Left ventricle myocardium inferior (tissue), 1 donor: Measurements from ENCODE around the gene CDX4. TPM values are rescaled to one million over a fixed set of nuclear protein-coding genes. Genes with fewer than 3 reads are reported as not detected.
"Not testable (repeated sequence)": the region's sequence is repeated elsewhere in the genome, so short reads cannot be mapped to it uniquely, and the experiment has no call there.

Experiments
- DNase-seq: peaks from one replicate; pipeline ENCODE4 v3.0.0-alpha.2; 2020
- H3K27ac ChIP-seq: fragments of 200-600 bp; replicated peaks from 2 replicates; pipeline ENCODE4 v1.8.0; 2021
- H3K27me3 ChIP-seq: fragments of 200-600 bp; 2 replicates; pipeline ENCODE4 v1.8.0; 2021; ENCODE audit warnings: low read depth
- H3K36me3 ChIP-seq: fragments of 200-600 bp; 2 replicates; pipeline ENCODE4 v1.8.0; 2021
- H3K4me1 ChIP-seq: fragments of 200-600 bp; 2 replicates; pipeline ENCODE4 v1.8.0; 2021
- H3K4me3 ChIP-seq: fragments of 200-600 bp; 2 replicates; pipeline ENCODE4 v1.8.0; 2021; ENCODE audit warnings: mild to moderate bottlenecking, moderate library complexity
- H3K9me3 ChIP-seq: fragments of 200-600 bp; replicated peaks from 2 replicates; pipeline ENCODE4 v1.8.0; 2021
- CTCF ChIP-seq: fragments of 200-600 bp; IDR thresholded peaks from 2 replicates; pipeline ENCODE4 v1.8.0; 2021; ENCODE audit warnings: antibody characterized with exemption, mild to moderate bottlenecking, borderline replicate concordance
- intact Hi-C: fragments of 100-400 bp; cut with micrococcal nuclease; formaldehyde crosslinking; loops from one replicate; pipeline ENCODE4 v1.11.0; 2022
- total RNA-seq: library from RNA; stranded (reverse); fragmentation: NEBNext Ultra II Directional; extraction: Animal tissue kit (Norgen Biotek cat#: 25700); gene quantifications from one replicate; pipeline ENCODE4 v1.2.1, GENCODE V29; 2021
- donor health status: DM: no; HTN: yes; CAD: no; lungs with severe emphysema.

Gene CDX4
- total RNA-seq, 1 donor from 2014 or later = not detected

GRCh38 chrX:73478961-73479360 lies 32.1 kb downstream of the CDX4 start:
- Histone ChIP-seq H3K4me3 (no peak overlapping the region), H3K4me1 (no peaks in the 10 kb centered on the region), H3K27ac (no peak overlapping the region), H3K27me3 (no peaks in the 10 kb centered on the region), H3K9me3 (no peaks in the 10 kb centered on the region), H3K36me3 (no peaks in the 10 kb centered on the region)
- intact Hi-C loops = no loop called here
- no peak for DNase-seq
- TF ChIP-seq CTCF = no peak

GRCh38 chrX:73481521-73481920 lies 34.7 kb downstream of the CDX4 start:
- no peaks in the 10 kb centered on the region for H3K27me3 ChIP-seq
- no peak overlapping the region for H3K27ac ChIP-seq
- intact Hi-C loops = no loop called here
- no peaks in the 10 kb centered on the region for H3K4me1 ChIP-seq
- no peaks in the 10 kb centered on the region for H3K9me3 ChIP-seq
- TF ChIP-seq CTCF = no peak
- DNase-seq = no peak
- no peaks in the 10 kb centered on the region for H3K36me3 ChIP-seq
- no peak overlapping the region for H3K4me3 ChIP-seq

- no peak for DNase-seq
- no peaks in the 10 kb centered on the region for H3K4me1 ChIP-seq
- TF ChIP-seq CTCF = no peak
- no peak overlapping the region for H3K4me3 ChIP-seq
- no peaks in the 10 kb centered on the region for H3K27me3 ChIP-seq
- H3K27ac ChIP-seq = no peak overlapping the region
- H3K36me3 ChIP-seq = no peaks in the 10 kb centered on the region
- H3K9me3 ChIP-seq = no peaks in the 10 kb centered on the region
- intact Hi-C loops = no loop called here
These were observed 43.8 kb downstream of the CDX4 start for GRCh38 chrX:73490661-73491060.

GRCh38 chrX:73492178-73492577 lies 45.3 kb downstream of the CDX4 start:
- H3K4me1 ChIP-seq, H3K36me3 ChIP-seq, H3K4me3 ChIP-seq, H3K9me3 ChIP-seq, DNase-seq, intact Hi-C loops, H3K27ac ChIP-seq, H3K27me3 ChIP-seq: not testable (repeated sequence)

Other genes starting within 250 kb of the CDX4 start
- gene NAP1L2, start 232.2 kb upstream of the CDX4 start, total RNA-seq = 8.4 TPM
- 13.4 TPM for gene CHIC1, start 116.1 kb downstream of the CDX4 start, total RNA-seq